Suprapubic skin (tissue), 3 donors: ENCODE measurements around the gene TNIP1.

Source experiments
- CTCF ChIP-seq, 2 donors: fragments of 200-600 bp in 1 of 2; fragments of 450-650 bp in 1 of 2; sonication (generic) in 1 of 2; IDR thresholded peaks; one replicate each; pipeline ENCODE4 v1.5.1; 2016 to 2019; ENCODE audit warnings: antibody characterized with exemption in 2 of 2, mild to moderate bottlenecking in 1 of 2, moderate library complexity in 1 of 2
- POLR2A ChIP-seq, 2 donors: fragments of 450-650 bp; IDR thresholded peaks; one replicate each; pipeline ENCODE4 v1.6.1; 2017; ENCODE audit warnings: antibody characterized with exemption in 2 of 2, mild to moderate bottlenecking in 2 of 2, moderate library complexity in 2 of 2

DNA sequence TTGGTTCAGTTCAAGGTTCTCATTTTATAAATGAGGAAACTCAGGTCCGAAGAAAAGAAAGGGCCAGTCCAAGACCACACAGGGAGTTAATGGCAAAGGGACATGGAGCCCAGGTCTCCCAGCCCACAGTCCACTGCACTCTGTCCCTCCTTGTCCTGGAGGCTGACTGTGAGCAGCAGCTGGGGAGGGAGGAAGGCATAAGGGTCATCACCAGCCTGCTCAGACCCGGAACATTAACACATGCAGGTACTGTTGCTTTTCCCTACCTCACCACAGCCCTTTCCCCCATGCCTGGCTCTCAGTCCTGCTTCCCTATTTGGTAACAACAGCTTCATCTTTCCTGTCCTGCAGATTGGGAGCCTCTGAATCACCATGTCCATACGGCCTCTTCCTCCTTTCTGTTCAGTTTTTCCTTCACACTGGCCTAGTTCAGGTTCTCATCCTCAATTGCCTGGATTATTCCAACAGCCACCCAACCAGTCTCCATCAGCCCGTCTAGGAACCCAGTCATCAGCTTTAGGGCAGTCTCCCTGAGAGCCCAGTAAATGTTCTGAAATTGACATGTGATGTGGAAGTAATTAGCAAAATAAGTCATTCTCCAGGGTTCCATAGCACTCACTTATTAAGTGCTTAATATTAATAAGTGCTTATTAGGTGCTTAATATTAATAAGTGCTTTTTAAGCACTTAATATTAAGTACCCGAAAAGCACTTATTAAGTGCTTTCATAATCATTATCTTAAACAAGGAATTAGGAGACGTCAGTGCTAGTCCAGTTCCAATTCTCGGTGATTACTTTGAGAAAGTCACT, 56.2 kb downstream of the TNIP1 start:
- TF ChIP-seq CTCF (IDR thresholded peaks at IDR 0.05): no peak
- TF ChIP-seq POLR2A (IDR thresholded peaks at IDR 0.05): no peak
